ENCODE data around the gene HIBADH.
"Not testable (repeated sequence)": the region's sequence is repeated elsewhere in the genome, so short reads cannot be mapped to it uniquely, and the experiment has no call there.

HIBADH gene

GRCh38 chr7:27680610-27681009 is 17.9 kb upstream of the HIBADH start:
- no peak for DNase-seq (ENCODE audit: extremely low spot score)
- ChIA-PET CTCF (no interaction called here), POLR2A (no interaction called here)

GRCh38 chr7:27678617-27679260 is 16.1 kb upstream of the HIBADH start:
- ChIA-PET CTCF (no interaction called here), POLR2A (no interaction called here)
- TF ChIP-seq CTBP1 (IDR thresholded peaks at IDR 0.05; ENCODE audit: borderline replicate concordance), result no peak
- TF ChIP-seq LEF1 (IDR thresholded peaks at IDR 0.05; ENCODE audit: borderline replicate concordance), result no peak
- TF ChIP-seq ZNF384 (IDR thresholded peaks at IDR 0.05), result no peak
- no peak for TF ChIP-seq NFRKB (IDR thresholded peaks at IDR 0.05)
- TF ChIP-seq, protein P1, sequence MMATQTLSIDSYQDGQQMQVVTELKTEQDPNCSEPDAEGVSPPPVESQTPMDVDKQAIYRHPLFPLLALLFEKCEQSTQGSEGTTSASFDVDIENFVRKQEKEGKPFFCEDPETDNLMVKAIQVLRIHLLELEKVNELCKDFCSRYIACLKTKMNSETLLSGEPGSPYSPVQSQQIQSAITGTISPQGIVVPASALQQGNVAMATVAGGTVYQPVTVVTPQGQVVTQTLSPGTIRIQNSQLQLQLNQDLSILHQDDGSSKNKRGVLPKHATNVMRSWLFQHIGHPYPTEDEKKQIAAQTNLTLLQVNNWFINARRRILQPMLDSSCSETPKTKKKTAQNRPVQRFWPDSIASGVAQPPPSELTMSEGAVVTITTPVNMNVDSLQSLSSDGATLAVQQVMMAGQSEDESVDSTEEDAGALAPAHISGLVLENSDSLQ (IDR thresholded peaks at IDR 0.05), result no peak
- TF ChIP-seq SUZ12 (IDR thresholded peaks at IDR 0.05), result no peak
- TF ChIP-seq FOXK2 (IDR thresholded peaks at IDR 0.05), result no peak
- TF ChIP-seq SP1 (IDR thresholded peaks at IDR 0.05), result no peak
- no peak for TF ChIP-seq BHLHE40 (IDR thresholded peaks at IDR 0.05; ENCODE audit: borderline replicate concordance)
- TF ChIP-seq HDGF (IDR thresholded peaks at IDR 0.05; ENCODE audit: borderline replicate concordance), result no peak
- no peak for TF ChIP-seq FOXA1 (IDR thresholded peaks at IDR 0.05)
- TF ChIP-seq FOXM1 (IDR thresholded peaks at IDR 0.05; ENCODE audit: borderline replicate concordance), result no peak
- no peak for TF ChIP-seq ELF4 (IDR thresholded peaks at IDR 0.05)
- no peak for TF ChIP-seq ARNT (IDR thresholded peaks at IDR 0.05)
- no peak for TF ChIP-seq L3MBTL2 (conservative IDR thresholded peaks at IDR 0.05)
- no peak for TF ChIP-seq TARDBP (IDR thresholded peaks at IDR 0.05)
- no peak for DNase-seq (ENCODE audit: extremely low spot score)

More at GRCh38 chr7:27680610-27681009, 17.9 kb upstream of the HIBADH start:
- no peak for TF ChIP-seq ELF4 (IDR thresholded peaks at IDR 0.05)
- no peak for TF ChIP-seq FOXA1 (IDR thresholded peaks at IDR 0.05)
- no peak for TF ChIP-seq FOXK2 (IDR thresholded peaks at IDR 0.05)
- TF ChIP-seq NFRKB (IDR thresholded peaks at IDR 0.05), result no peak
- TF ChIP-seq LEF1 (IDR thresholded peaks at IDR 0.05; ENCODE audit: borderline replicate concordance), result no peak
- no peak for TF ChIP-seq ZNF384 (IDR thresholded peaks at IDR 0.05)
- no peak for TF ChIP-seq FOXM1 (IDR thresholded peaks at IDR 0.05; ENCODE audit: borderline replicate concordance)
- no peak for TF ChIP-seq CTBP1 (IDR thresholded peaks at IDR 0.05; ENCODE audit: borderline replicate concordance)
- TF ChIP-seq BHLHE40 (IDR thresholded peaks at IDR 0.05; ENCODE audit: borderline replicate concordance), result no peak
- TF ChIP-seq, protein P1 (IDR thresholded peaks at IDR 0.05), result no peak
- TF ChIP-seq HDGF (IDR thresholded peaks at IDR 0.05; ENCODE audit: borderline replicate concordance), result no peak
- no peak for TF ChIP-seq L3MBTL2 (conservative IDR thresholded peaks at IDR 0.05)
- TF ChIP-seq SUZ12 (IDR thresholded peaks at IDR 0.05), result no peak
- TF ChIP-seq TARDBP (IDR thresholded peaks at IDR 0.05), result no peak
- TF ChIP-seq SP1 (IDR thresholded peaks at IDR 0.05), result no peak
- no peak for TF ChIP-seq ARNT (IDR thresholded peaks at IDR 0.05)

- no peak for DNase-seq (ENCODE audit: extremely low spot score)
- TF ChIP-seq ARNT (IDR thresholded peaks at IDR 0.05), result no peak
- TF ChIP-seq, protein P1 (IDR thresholded peaks at IDR 0.05), result peak; percentile 10; the same call in 1 of the 2 replicates
- ChIA-PET POLR2A (no interaction called here), CTCF (no interaction called here)
Measured at GRCh38 chr7:27677912-27678612, 15.4 kb upstream of the HIBADH start.

DNA sequence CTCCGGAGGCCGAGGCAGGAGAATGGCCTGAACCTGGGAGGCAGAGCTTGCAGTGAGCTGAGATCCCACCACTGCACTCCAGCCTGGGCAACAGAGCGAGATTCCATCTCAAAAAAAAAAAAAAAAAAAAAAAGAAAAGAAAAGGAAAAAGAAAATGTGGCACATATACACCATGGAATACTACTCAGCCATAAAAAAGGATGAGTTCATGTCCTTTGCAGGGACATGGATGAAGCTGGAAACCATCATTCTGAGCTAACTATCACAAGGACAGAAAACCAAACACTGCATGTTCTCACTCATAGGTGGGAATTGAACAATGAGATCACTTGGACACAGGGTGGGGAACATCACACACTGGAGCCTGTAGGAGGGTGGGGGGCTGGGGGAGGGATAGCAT is 11.4 kb upstream of the HIBADH start:
- CTCF ChIA-PET, result interaction anchor here (0.7 kb wide), 1 partner anchor 400 kb away, joined by 5 read pairs; no protein-coding TSS in a partner anchor
- POLR2A ChIA-PET; DNase-seq (ENCODE audit: extremely low spot score): not testable (repeated sequence)

DNA sequence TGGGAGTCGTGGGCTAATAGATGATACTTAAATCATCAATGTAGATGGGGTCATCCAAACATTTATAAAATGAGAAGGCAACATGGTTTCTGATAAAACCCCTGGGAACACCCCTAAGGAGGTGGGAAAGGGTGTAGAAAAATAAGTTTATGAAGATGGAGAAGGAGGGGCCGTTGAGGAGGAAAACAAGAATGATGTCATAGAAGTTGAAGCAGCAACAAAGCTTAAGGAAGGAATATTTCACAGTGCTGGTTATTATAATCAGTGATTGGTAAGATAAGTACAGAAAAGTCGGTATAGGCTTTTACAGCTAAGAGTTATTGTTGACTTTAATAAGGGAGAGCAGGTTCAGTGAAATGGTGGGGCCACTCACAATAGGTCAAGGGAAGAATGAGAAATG is 9.0 kb upstream of the HIBADH start:
- ChIA-PET POLR2A (no interaction called here), CTCF (no interaction called here)
- DNase-seq (ENCODE audit: extremely low spot score), result no peak
- TF ChIP-seq NFRKB (IDR thresholded peaks at IDR 0.05), result no peak

DNA sequence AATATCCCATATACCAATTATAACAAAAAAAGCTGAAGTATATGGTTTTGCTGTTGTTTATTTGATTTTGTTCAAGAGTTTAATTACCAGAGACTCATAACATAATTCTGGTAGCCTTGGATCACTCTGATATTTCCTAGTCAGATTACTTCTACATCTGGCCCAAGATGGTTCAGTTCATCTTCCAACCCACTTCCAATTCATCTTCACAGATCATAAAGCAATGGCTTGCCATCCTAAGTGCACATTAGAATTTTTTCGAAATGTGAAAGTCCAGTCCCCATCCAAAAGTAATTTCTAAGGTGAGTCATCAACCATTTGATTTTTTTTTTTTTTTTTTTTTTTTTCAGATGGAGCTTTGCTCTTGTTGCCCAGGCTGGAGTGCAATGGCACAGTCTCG is 8.0 kb upstream of the HIBADH start:
- DNase-seq (ENCODE audit: extremely low spot score), result no peak
- ChIA-PET POLR2A (no interaction called here), CTCF (no interaction called here)
- TF ChIP-seq FOXA1 (IDR thresholded peaks at IDR 0.05) (no peak), ARNT (IDR thresholded peaks at IDR 0.05) (no peak), SUZ12 (IDR thresholded peaks at IDR 0.05) (no peak), HDGF (IDR thresholded peaks at IDR 0.05; ENCODE audit: borderline replicate concordance) (no peak), L3MBTL2 (conservative IDR thresholded peaks at IDR 0.05) (no peak), LEF1 (IDR thresholded peaks at IDR 0.05; ENCODE audit: borderline replicate concordance) (no peak), NFRKB (IDR thresholded peaks at IDR 0.05) (no peak), FOXM1 (IDR thresholded peaks at IDR 0.05; ENCODE audit: borderline replicate concordance) (no peak), SP1 (IDR thresholded peaks at IDR 0.05) (no peak), CTBP1 (IDR thresholded peaks at IDR 0.05; ENCODE audit: borderline replicate concordance) (no peak), FOXK2 (IDR thresholded peaks at IDR 0.05) (no peak), BHLHE40 (IDR thresholded peaks at IDR 0.05; ENCODE audit: borderline replicate concordance) (no peak), TARDBP (IDR thresholded peaks at IDR 0.05) (no peak), ELF4 (IDR thresholded peaks at IDR 0.05) (no peak), ZNF384 (IDR thresholded peaks at IDR 0.05) (no peak)
- TF ChIP-seq, protein P1 (IDR thresholded peaks at IDR 0.05), result no peak
